Activated T-helper 1 cell treated with anti-CD3 and anti-CD28 coated beads, Interleukin-12 subunit alpha, Interleukin-12 subunit beta, Interleukin-2, Interleukin-4 antibody, amounts not matched to agents 30 ng/mL and 10 ng/mL and 1 ng/mL, durations not matched to agents 14 hours and 24 hours and 36 hours (primary cell): ENCODE data around the gene CDC20. TPM values are rescaled to one million over a fixed set of nuclear protein-coding genes. Genes with fewer than 3 reads are reported as not detected.
"Not testable (repeated sequence)": the region's sequence is repeated elsewhere in the genome, so short reads cannot be mapped to it uniquely, and the experiment has no call there.

Experiments used
- DNase-seq: peaks from one replicate; pipeline ENCODE4 v3.0.0; 2021; ENCODE audit warnings: low spot score
- H3K27ac Mint-ChIP-seq: one replicate; pipeline ENCODE4 v1.8.0; 2021; ENCODE audit warnings: mild to moderate bottlenecking, mixed read lengths
- H3K27me3 Mint-ChIP-seq: one replicate; pipeline ENCODE4 v1.8.0; 2022; ENCODE audit warnings: mild to moderate bottlenecking, moderate library complexity, mixed read lengths; ENCODE audit not compliant: insufficient read depth
- H3K36me3 Mint-ChIP-seq: one replicate; pipeline ENCODE4 v1.8.0; 2021; ENCODE audit warnings: low read depth, mixed read lengths
- H3K4me1 Mint-ChIP-seq: one replicate; pipeline ENCODE4 v1.8.0; 2021; ENCODE audit warnings: low read depth, mixed read lengths
- H3K4me3 Mint-ChIP-seq: one replicate; pipeline ENCODE4 v1.8.0; 2021; ENCODE audit warnings: mild to moderate bottlenecking, moderate library complexity, mixed read lengths
- H3K9me3 Mint-ChIP-seq: one replicate; pipeline ENCODE4 v1.8.0; 2021; ENCODE audit warnings: mixed read lengths
- intact Hi-C: fragments of 100-400 bp; cut with micrococcal nuclease; formaldehyde crosslinking; loops from one replicate; pipeline ENCODE4 v1.15.1; 2024
- total RNA-seq: library from RNA; stranded (reverse); gene quantifications from 2 replicates; pipeline ENCODE4 v1.2.3, GENCODE V29; 2022

CDC20 gene
- total RNA-seq, 1 donor from 2014 or later = 91.8 TPM

DNA sequence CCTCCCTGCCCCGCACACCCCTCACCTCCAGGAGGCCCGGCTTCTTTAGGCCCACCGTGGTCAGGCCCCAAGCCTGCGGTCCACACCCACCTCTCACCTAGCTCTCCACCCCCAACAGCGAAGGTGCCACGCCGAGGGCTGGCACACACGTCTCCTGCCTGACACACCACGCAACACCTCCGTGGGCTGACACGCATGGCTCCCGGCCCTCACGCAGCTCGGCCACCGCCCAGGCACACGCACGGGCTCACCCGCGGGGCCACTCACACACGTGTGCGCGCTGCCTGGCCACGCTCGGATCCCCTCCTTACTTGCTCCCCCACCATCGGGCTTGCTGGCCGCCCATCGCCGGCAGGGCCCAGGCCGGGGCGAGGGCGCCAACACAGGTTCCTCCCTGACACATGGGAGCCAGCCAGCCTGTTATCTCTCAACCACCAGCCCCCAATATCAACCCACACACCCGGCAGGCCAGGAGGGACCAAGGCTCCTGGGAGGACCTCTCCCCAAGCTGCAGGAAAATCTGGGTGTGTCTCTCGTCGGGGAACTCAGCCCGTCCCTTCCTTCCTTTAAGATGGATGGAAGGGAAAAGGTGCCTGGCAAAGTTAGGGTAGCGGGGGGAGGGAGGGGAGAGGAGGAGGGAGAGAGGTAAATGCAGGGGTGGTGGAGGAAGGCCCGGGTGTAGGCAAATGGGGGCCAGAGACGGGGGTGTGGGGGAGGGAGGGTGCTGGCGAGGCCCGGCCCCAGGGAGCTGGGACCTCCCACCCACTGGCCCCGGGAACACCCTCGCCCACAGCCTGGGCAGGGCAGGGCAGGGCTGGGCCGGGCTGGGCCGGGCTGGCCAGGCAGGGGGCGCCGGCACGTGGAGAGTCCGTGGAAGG is 8.5 kb downstream of the CDC20 start:
- Mint-ChIP-seq H3K36me3 (peaks cover 35% of the 10 kb centered on the region), H3K4me1 (peaks cover 46% of the 10 kb centered on the region), H3K27me3 (no peaks in the 10 kb centered on the region), H3K27ac (peak overlapping the region; percentile 86), H3K4me3 (peak overlapping the region; percentile 92), H3K9me3 (no peaks in the 10 kb centered on the region)
- intact Hi-C loops = loop anchor here (5.0 to 10.0 kb wide), 6 partner anchors 95 to 685 kb away; partner anchors contain the start of genes ATP6V0B, B4GALT2, DPH2 and ST3GAL3
- peak; percentile 18 for DNase-seq

DNA sequence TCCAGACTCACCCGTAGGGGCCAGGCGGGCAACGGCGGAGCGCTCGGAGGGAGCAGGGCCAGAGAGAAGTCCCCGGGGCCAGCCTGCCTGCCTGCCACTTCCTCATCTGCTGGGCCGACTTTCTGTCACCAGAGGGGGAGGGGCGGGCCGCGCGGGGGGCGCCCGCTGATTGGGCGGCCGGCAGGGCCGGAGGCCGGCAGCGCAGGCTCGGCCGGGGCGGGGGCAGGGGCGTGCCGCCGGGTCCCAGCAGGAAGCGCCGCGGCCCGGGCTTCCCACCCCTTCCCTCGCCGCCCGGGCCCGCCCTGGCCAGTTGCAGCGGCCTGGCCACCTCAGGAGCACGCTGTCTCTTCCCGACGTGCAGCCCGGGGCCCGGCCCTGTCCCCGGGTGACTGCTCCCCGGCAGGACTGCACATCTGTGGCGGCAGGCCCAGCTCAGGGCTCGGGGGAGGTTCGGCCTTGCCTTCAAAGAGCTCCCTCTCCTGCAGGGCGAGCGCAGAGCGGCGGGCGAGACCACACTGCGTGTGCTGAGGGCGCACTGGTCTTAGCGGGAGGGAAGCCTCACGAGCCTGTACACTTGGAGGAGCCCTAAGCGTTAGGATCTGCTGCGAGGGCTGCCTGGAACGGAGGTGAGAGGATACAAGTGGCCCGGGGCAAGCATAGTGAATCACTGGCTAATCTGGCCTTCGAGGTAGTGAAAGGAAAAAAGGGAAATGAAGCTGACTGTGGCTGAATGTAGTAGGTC is 9.3 kb downstream of the CDC20 start, which contains the start of gene ELOVL1:
TSS of gene ELOVL1 (minus strand) at position 108 of the 742 bp plus-strand sequence. CDS start 2,402 bp downstream, outside the sequence.
- Mint-ChIP-seq H3K9me3 (no peaks in the 10 kb centered on the region), H3K4me3 (peak within 1 kb of the TSS; percentile 92), H3K4me1 (peaks cover 43% of the 10 kb centered on the region), H3K27me3 (no peaks in the 10 kb centered on the region), H3K27ac (peak within 1 kb of the TSS; percentile 86), H3K36me3 (peaks cover 33% of the 10 kb centered on the region)
- intact Hi-C loops = loop anchor here (1.0 to 10.0 kb wide), 13 partner anchors 10 to 686 kb away; partner anchors contain the start of genes ATP6V0B, B4GALT2, CDC20 and CFAP57
- peak; percentile 85 for DNase-seq

DNA sequence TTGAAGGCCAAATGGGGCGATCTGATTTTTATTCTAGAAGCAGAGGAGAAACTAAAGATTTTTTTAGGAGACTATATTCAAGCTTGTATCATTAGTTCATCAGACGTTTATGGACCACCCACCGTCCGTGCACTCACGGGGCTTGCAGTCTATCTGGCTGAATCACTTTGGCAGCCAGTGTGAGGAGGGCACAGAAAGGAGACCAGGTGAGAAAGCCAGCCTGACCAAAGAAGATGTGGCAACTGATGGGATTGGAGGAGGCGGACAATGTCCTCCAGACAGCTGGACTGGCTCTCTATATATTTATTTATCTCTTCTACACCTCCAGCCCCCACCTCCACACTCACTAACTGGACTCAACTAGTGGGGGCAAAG is 9.9 kb downstream of the CDC20 start:
- H3K36me3 Mint-ChIP-seq = peaks cover 27% of the 10 kb centered on the region
- no peaks in the 10 kb centered on the region for H3K27me3 Mint-ChIP-seq
- intact Hi-C loops = loop anchor here (1.0 to 10.0 kb wide), 13 partner anchors 10 to 686 kb away; partner anchors contain the start of genes ATP6V0B, B4GALT2, CDC20 and CFAP57
- peaks cover 39% of the 10 kb centered on the region for H3K4me1 Mint-ChIP-seq
- peak overlapping the region; percentile 85 for H3K27ac Mint-ChIP-seq
- peak overlapping the region; percentile 88 for H3K4me3 Mint-ChIP-seq
- no peak for DNase-seq
- no peaks in the 10 kb centered on the region for H3K9me3 Mint-ChIP-seq

DNA sequence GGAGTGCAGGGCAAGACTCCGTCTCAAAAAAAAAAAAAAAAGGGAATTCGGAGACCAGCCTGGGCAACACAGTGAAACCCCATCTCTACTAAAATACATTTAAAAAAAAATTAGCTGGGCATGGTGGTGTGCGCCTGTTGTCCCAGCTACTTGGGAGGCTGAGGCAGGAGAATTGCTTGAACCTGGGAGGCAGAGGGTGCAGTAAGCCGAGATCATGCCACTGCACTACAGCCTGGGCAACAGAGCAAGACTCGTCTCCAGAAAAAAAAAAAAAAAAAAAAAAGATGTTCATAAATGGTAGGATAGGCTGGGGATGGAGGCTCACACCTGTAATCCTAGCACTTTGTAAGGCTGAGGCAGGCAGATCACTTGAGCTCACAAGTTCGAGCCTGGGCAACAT is 11.0 kb downstream of the CDC20 start:
- Mint-ChIP-seq H3K4me3 (peak overlapping the region; percentile 16), H3K4me1 (peaks cover 30% of the 10 kb centered on the region), H3K36me3 (peaks cover 17% of the 10 kb centered on the region)
- not testable (repeated sequence) for DNase-seq, H3K9me3 Mint-ChIP-seq, H3K27me3 Mint-ChIP-seq, H3K27ac Mint-ChIP-seq
- intact Hi-C loops = loop anchor here (5.0 to 10.0 kb wide), 6 partner anchors 97 to 687 kb away; partner anchors contain the start of genes ATP6V0B, B4GALT2, DPH2 and ST3GAL3

DNA sequence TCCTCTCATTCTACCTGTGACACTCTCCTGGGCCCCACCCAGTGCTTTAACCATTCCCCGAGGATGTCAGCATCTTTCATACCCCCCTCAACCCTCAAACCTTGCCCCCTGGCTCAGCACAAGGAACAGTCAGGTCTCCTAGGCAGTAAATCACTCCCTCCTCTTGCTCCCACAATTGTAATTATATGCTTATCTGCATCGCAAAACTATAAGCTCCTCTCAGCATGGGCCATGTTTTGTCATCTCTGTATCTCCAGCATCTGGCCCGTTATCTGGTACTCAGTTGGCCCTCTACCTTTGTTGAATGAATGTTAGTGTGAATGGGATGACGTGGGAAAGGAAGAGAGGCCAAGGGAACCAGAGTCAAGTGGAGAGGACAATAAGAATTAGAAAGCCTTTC is 11.8 kb downstream of the CDC20 start:
- H3K27ac Mint-ChIP-seq = no peak overlapping the region

DNA sequence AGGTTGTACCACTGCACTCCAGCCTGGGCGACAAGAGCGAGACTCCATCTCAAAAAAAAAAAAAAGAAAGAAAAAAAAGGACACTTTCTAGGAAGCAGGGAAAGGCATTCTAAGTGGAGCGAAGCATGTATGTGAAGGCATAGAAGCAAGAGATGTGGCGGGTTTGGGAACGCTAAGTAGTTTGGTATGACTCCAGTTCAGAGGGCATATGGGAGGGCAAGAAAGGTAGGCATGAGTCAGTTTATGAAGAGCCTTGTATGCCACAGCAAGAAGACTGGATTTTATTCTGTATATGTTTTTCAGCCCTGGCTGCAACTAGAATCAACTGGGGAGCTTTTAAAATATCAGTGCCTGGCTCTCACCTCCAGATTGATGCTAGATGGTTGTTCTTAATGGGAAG is 13.4 kb downstream of the CDC20 start:
- Mint-ChIP-seq H3K27ac (no peak overlapping the region), H3K36me3 (peaks cover 8% of the 10 kb centered on the region), H3K27me3 (no peaks in the 10 kb centered on the region), H3K4me1 (peaks cover 15% of the 10 kb centered on the region), H3K9me3 (no peaks in the 10 kb centered on the region), H3K4me3 (no peak overlapping the region)
- no peak for DNase-seq
- intact Hi-C loops = no loop called here

More for the DNA sequence above, 11.8 kb downstream of the CDC20 start:
- Mint-ChIP-seq H3K4me3 (peak overlapping the region; percentile 24), H3K9me3 (no peaks in the 10 kb centered on the region), H3K27me3 (no peaks in the 10 kb centered on the region), H3K36me3 (peaks cover 10% of the 10 kb centered on the region), H3K4me1 (peaks cover 22% of the 10 kb centered on the region)
- no peak for DNase-seq
- intact Hi-C loops = no loop called here

DNA sequence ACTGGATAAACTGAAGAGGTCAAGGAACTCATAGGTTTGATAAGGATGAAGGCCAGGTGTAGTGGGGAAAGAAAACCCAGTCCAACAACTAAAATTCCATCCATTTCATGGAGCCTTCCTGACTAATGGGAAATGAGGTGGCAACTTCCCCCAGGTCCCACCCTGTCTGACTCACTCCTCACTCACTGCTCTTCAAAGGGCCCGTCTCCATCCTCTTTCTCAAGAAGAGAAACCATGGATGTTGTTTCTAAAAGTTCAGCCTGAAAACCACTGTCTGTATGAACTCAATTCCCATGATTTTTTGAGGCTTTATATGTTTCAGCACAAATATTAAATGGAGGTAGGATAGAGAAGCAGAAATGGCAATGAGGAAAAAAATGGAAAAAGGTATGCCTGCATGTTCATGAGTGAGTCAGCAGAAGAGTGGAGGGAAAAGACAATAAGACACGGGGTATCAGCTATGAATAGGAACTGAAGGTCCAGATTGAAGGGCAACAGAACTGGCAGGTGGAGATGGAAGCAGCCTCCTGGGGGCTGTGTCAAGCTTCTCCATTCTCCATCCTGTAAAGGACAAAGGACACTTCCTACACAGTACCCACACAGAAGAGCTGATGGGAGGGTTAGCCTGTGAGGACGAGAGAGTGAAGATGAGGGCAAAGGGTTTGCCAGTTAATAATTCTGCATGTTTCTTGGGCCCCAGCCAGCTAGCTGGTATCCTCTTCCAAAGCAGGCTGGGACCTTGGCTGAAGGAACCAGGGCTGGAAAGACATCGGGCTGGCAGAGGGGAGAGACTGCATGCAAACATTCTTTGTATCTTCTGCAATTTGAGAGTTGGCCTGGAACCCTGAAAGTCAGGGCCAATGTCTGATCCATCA is 14.5 kb downstream of the CDC20 start:
- H3K27me3 Mint-ChIP-seq = no peaks in the 10 kb centered on the region
- H3K27ac Mint-ChIP-seq = no peak overlapping the region
- H3K9me3 Mint-ChIP-seq = no peaks in the 10 kb centered on the region
- peaks cover 9% of the 10 kb centered on the region for H3K36me3 Mint-ChIP-seq
- intact Hi-C loops = no loop called here
- peaks cover 13% of the 10 kb centered on the region for H3K4me1 Mint-ChIP-seq
- no peak overlapping the region for H3K4me3 Mint-ChIP-seq
- DNase-seq = no peak

DNA sequence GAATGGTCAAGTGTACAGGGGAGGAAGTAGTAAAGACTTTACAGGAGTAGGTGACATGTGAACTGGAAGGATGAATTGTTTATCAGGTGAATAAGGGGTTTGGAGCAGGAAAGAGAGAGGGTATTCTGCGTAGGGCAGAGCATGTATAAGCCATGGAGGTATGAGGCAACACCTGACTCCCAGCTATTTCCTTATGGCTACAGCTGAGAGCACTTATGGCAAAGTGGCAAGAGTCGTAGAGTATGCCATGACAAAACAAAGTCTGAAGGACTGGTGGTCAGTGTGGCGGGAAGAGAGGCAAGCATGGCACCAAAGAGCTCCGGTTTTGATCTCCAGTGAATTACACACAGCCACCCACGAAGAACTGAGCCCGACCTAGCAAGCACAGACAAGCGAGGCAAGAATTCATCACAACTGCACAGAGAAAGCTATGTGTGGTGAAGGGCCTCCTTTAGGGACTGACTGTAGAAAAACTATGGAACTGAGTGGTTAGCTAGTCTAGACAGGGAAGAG is 18.0 kb downstream of the CDC20 start:
- H3K27me3 Mint-ChIP-seq = no peaks in the 10 kb centered on the region
- H3K36me3 Mint-ChIP-seq = peaks cover 21% of the 10 kb centered on the region
- no peaks in the 10 kb centered on the region for H3K9me3 Mint-ChIP-seq
- intact Hi-C loops = no loop called here
- peaks cover 10% of the 10 kb centered on the region for H3K4me1 Mint-ChIP-seq
- H3K27ac Mint-ChIP-seq = no peak overlapping the region
- no peak overlapping the region for H3K4me3 Mint-ChIP-seq
- DNase-seq = no peak

DNA sequence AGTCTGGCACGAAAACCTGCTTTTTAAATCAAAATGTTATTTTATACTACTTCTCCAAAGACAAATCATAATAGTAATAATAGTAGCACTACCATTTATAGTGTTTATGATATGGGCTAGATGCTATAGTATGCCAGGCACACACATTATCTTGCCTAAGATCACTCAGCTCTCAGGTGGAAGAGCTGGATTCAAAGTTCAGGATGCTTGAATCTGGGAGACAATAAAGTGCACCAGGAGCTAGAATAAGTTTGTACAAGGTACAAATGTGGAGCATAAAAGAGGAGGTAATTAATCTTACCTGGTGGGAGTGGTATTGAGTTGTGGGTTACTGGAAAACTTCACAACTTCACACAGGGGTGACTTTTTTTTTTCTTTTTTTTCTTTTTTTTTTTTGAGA is 19.1 kb downstream of the CDC20 start:
- no peak overlapping the region for H3K27ac Mint-ChIP-seq
- no peak overlapping the region for H3K4me3 Mint-ChIP-seq
- H3K36me3 Mint-ChIP-seq = peaks cover 29% of the 10 kb centered on the region
- H3K9me3 Mint-ChIP-seq = no peaks in the 10 kb centered on the region
- peaks cover 10% of the 10 kb centered on the region for H3K4me1 Mint-ChIP-seq
- intact Hi-C loops = no loop called here
- no peaks in the 10 kb centered on the region for H3K27me3 Mint-ChIP-seq
- DNase-seq = no peak

DNA sequence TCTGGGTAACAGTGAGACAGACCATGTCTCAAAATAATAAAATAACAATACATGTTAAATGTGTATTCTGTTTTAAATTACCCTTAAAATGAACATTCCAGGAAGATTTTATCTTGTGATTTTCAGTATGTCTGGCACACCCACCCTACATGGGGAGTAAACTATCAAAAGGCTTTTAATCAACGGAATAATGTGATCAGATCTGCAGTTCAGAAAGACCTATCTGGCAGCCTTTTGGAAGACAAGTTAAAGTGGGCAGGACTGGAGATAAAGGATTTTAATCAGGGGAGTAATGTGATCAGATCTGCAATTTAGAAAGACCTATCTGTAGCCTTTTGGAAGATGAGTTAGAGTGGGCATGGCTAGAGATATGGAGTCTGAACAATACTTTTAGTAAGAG is 20.7 kb downstream of the CDC20 start:
- DNase-seq = no peak
- no peaks in the 10 kb centered on the region for H3K9me3 Mint-ChIP-seq
- no peaks in the 10 kb centered on the region for H3K27me3 Mint-ChIP-seq
- peaks cover 10% of the 10 kb centered on the region for H3K4me1 Mint-ChIP-seq
- intact Hi-C loops = no loop called here
- H3K36me3 Mint-ChIP-seq = peaks cover 42% of the 10 kb centered on the region
- no peak overlapping the region for H3K4me3 Mint-ChIP-seq
- H3K27ac Mint-ChIP-seq = no peak overlapping the region

DNA sequence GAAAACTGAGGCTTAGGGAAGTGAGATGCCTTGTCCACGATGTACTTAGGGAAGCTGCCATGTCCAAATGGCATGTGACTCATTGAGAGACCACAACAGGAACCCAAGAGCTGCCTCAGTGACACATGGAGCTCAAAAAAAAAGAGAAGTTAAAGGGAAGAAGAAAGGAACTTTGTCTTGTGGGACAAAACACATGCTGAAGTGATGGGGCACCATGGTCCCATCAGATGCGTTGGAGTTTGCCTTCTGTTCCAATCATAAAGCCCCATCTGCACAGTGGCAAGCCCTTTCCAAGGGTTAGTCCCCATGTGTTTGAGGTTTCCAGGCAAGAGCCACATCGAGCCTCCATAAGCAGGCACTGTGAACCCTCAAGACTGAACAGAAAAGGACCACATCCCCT is 22.8 kb downstream of the CDC20 start:
- no peaks in the 10 kb centered on the region for H3K27me3 Mint-ChIP-seq
- H3K9me3 Mint-ChIP-seq = no peaks in the 10 kb centered on the region
- H3K27ac Mint-ChIP-seq = peak overlapping the region; percentile 24
- peaks cover 56% of the 10 kb centered on the region for H3K36me3 Mint-ChIP-seq
- intact Hi-C loops = no loop called here
- DNase-seq = no peak
- no peak overlapping the region for H3K4me3 Mint-ChIP-seq
- peaks cover 10% of the 10 kb centered on the region for H3K4me1 Mint-ChIP-seq
